ENCODE data around the gene TTYH2. TPM values are rescaled to one million over a fixed set of nuclear protein-coding genes. Genes with fewer than 3 reads are reported as not detected.

Gene TTYH2
- total RNA-seq, 1 donor, result 1.4 TPM

DNA sequence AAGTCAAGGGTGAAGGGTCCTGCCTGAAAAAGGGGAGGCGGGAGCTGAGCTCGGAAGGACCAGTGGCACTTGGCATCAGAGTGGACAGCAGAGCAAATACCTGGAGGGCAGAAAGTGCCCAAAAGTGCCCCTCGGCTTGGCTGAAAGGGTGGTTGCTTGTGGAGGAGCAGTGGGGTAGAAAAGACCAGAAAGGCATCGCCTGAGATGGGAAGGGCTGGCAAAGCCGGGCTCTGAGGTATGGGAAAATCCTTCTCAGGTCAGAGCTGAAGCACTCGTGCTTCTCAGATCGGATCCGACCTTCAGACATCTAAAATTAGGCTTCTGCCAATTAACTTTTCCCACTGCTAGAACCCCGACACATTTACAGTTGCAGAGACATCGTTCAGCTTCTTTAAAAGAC lies 11.4 kb upstream of the TTYH2 start:
- peaks cover 20% of the 10 kb centered on the region for H3K36me3 ChIP-seq (ENCODE audit: insufficient read depth, low read length)
- peaks cover 30% of the 10 kb centered on the region for H4K20me1 ChIP-seq (ENCODE audit: insufficient read depth, low read length)
- H3K79me2 ChIP-seq (ENCODE audit: insufficient read depth, low read length), result peaks cover 35% of the 10 kb centered on the region
- H3K4me3 ChIP-seq (ENCODE audit: insufficient read depth, low read length), result no peak overlapping the region
- no peaks in the 10 kb centered on the region for H3K9me3 ChIP-seq (ENCODE audit: low read depth, low read length)
- H3K27me3 ChIP-seq (ENCODE audit: insufficient read depth, low read length), result peaks cover 17% of the 10 kb centered on the region
- TF ChIP-seq, protein P1, sequence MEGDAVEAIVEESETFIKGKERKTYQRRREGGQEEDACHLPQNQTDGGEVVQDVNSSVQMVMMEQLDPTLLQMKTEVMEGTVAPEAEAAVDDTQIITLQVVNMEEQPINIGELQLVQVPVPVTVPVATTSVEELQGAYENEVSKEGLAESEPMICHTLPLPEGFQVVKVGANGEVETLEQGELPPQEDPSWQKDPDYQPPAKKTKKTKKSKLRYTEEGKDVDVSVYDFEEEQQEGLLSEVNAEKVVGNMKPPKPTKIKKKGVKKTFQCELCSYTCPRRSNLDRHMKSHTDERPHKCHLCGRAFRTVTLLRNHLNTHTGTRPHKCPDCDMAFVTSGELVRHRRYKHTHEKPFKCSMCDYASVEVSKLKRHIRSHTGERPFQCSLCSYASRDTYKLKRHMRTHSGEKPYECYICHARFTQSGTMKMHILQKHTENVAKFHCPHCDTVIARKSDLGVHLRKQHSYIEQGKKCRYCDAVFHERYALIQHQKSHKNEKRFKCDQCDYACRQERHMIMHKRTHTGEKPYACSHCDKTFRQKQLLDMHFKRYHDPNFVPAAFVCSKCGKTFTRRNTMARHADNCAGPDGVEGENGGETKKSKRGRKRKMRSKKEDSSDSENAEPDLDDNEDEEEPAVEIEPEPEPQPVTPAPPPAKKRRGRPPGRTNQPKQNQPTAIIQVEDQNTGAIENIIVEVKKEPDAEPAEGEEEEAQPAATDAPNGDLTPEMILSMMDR (IDR thresholded peaks at IDR 0.05; ENCODE audit: extremely low read depth, low read depth, low read length), result no peak
- H3K4me2 ChIP-seq (ENCODE audit: insufficient read depth, low read length), result no peak overlapping the region
- H2AFZ ChIP-seq (ENCODE audit: low read length), result no peak overlapping the region
- no peak for DNase-seq (ENCODE audit: insufficient read length, low spot score, missing footprints)
- H3K27ac ChIP-seq (ENCODE audit: low read depth, low read length), result no peak overlapping the region
- peaks cover 23% of the 10 kb centered on the region for H3K4me1 ChIP-seq (ENCODE audit: insufficient read depth, low read length)

DNA sequence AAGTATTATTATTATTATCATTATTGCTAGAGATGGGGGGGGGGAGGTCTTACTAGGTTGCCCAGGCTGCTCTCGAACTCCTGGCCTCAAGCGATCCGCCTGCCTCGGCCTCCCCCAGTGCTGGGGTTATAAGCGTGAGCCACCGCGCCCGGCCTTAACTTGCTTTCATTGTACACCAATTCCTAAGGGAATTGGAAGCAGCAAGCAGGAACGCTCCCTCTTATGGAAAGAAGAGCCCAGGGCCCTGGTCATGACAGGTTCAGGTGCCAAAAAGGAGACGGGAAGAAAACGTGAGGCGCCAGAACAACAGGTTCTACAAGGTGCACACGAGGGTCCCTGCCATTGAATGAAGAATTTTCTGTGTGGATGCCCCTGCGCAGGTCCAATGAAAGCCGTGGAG lies 10.4 kb upstream of the TTYH2 start:
- Histone ChIP-seq H3K27me3 (ENCODE audit: insufficient read depth, low read length) (peaks cover 17% of the 10 kb centered on the region), H3K4me2 (ENCODE audit: insufficient read depth, low read length) (peak overlapping the region; percentile 40), H3K4me3 (ENCODE audit: insufficient read depth, low read length) (no peak overlapping the region)

DNA sequence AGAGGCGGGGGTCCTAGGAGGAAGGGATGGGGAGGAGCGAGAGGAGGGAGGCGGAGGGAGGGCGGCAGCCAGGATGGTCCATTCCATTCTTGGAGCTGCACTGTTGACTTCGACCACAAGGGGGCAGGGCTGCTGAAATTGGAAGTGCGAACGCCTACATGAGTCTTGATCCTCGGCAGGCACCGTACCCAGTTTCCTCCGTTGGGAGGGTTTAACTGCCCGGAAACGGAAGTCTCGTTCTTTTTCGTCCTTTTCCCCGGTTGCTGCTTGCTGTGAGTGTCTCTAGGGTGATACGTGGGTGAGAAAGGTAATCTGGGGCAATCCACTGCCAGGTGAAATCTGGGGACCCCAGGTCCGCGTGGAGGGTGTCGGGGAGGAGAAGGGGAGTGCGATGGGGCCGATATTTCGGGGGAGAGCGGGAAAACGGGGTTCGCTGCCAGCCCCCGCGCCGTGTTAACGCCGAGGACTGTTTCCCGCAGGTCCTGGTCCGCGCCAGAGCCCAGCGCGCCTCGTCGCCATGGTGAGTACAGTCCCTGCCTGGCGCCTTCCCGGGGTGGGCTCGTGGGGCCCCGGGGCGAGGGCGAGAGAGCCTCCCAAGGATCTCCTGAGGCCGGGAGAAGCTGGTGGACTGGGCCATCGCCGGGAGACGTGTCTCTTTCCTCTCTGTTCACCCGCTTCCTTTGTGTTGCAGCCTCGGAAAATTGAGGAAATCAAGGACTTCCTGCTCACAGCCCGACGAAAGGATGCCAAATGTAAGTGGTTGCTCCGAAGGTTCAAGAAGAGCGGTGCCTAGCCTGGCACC lies 9.7 kb upstream of the TTYH2 start, which contains the start of gene RPL38:
Gene RPL38, plus strand, starts transcription at position 240 of the 802 bp plus-strand sequence. Its CDS starts 278 bp downstream, at position 518.
- peak within 1 kb of the TSS; percentile 91 for H3K27ac ChIP-seq (ENCODE audit: low read depth, low read length)
- H3K36me3 ChIP-seq (ENCODE audit: insufficient read depth, low read length), result peaks cover 35% of the 10 kb centered on the region
- H3K27me3 ChIP-seq (ENCODE audit: insufficient read depth, low read length), result peaks cover 17% of the 10 kb centered on the region
- TF ChIP-seq, protein P1 (IDR thresholded peaks at IDR 0.05; ENCODE audit: extremely low read depth, low read depth, low read length), result peak; percentile 95
- H3K79me2 ChIP-seq (ENCODE audit: insufficient read depth, low read length), result peaks cover 49% of the 10 kb centered on the region
- peaks cover 33% of the 10 kb centered on the region for H3K4me1 ChIP-seq (ENCODE audit: insufficient read depth, low read length)
- peaks cover 44% of the 10 kb centered on the region for H4K20me1 ChIP-seq (ENCODE audit: insufficient read depth, low read length)
- H2AFZ ChIP-seq (ENCODE audit: low read length), result peak within 1 kb of the TSS; percentile 84
- no peaks in the 10 kb centered on the region for H3K9me3 ChIP-seq (ENCODE audit: low read depth, low read length)
- peak within 1 kb of the TSS; percentile 94 for H3K4me2 ChIP-seq (ENCODE audit: insufficient read depth, low read length)
- H3K4me3 ChIP-seq (ENCODE audit: insufficient read depth, low read length), result peak within 1 kb of the TSS; percentile 97
- peak; percentile 99 for DNase-seq (ENCODE audit: insufficient read length, low spot score, missing footprints)

More for the DNA sequence above, 10.4 kb upstream of the TTYH2 start:
- Histone ChIP-seq H3K36me3 (ENCODE audit: insufficient read depth, low read length) (peaks cover 29% of the 10 kb centered on the region), H2AFZ (ENCODE audit: low read length) (no peak overlapping the region), H3K27ac (ENCODE audit: low read depth, low read length) (no peak overlapping the region), H3K79me2 (ENCODE audit: insufficient read depth, low read length) (peaks cover 44% of the 10 kb centered on the region), H3K4me1 (ENCODE audit: insufficient read depth, low read length) (peaks cover 28% of the 10 kb centered on the region), H3K9me3 (ENCODE audit: low read depth, low read length) (no peaks in the 10 kb centered on the region), H4K20me1 (ENCODE audit: insufficient read depth, low read length) (peaks cover 38% of the 10 kb centered on the region)
- TF ChIP-seq, protein P1 (IDR thresholded peaks at IDR 0.05; ENCODE audit: extremely low read depth, low read depth, low read length), result no peak
- peak; percentile 48 for DNase-seq (ENCODE audit: insufficient read length, low spot score, missing footprints)

DNA sequence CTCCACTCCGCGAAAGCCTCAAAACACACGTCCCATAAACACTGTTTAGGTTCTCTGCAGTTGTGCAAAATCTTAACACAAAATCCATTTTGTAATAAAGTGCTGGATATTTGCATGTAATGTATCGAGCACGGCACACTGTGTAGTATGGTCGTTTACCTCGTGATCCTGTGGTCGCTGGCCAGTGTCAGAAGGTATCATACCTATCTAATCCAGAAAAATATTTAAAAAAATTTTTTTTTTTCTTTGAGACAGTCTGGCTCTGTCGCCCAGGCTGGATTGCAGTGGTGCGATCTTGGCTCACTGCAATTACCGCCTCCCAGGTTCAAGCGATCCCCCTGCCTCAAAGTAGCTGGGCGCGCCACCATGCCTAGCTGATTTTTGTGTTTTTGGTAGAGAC lies 8.9 kb upstream of the TTYH2 start:
- Histone ChIP-seq H2AFZ (ENCODE audit: low read length) (no peak overlapping the region), H3K27ac (ENCODE audit: low read depth, low read length) (peak overlapping the region; percentile 91), H4K20me1 (ENCODE audit: insufficient read depth, low read length) (peaks cover 52% of the 10 kb centered on the region), H3K4me1 (ENCODE audit: insufficient read depth, low read length) (peaks cover 33% of the 10 kb centered on the region), H3K79me2 (ENCODE audit: insufficient read depth, low read length) (peaks cover 49% of the 10 kb centered on the region), H3K36me3 (ENCODE audit: insufficient read depth, low read length) (peaks cover 43% of the 10 kb centered on the region), H3K4me2 (ENCODE audit: insufficient read depth, low read length) (peak overlapping the region; percentile 94), H3K27me3 (ENCODE audit: insufficient read depth, low read length) (peaks cover 17% of the 10 kb centered on the region), H3K4me3 (ENCODE audit: insufficient read depth, low read length) (peak overlapping the region; percentile 97), H3K9me3 (ENCODE audit: low read depth, low read length) (no peaks in the 10 kb centered on the region)
- TF ChIP-seq, protein P1 (IDR thresholded peaks at IDR 0.05; ENCODE audit: extremely low read depth, low read depth, low read length), result no peak
- no peak for DNase-seq (ENCODE audit: insufficient read length, low spot score, missing footprints)
